Tibial artery (tissue), 4 donors: ENCODE measurements around the gene PCDH19.

Experiments used
- DNase-seq, 2 donors: peaks; one replicate each; pipeline ENCODE4 v3.0.0-alpha.2; 2019
- H3K27ac ChIP-seq, 2 donors: fragments of 200-600 bp; sonication (generic) in 1 of 2; 1 replicate in 1 of 2; 2 replicates in 1 of 2; pipeline ENCODE4 v1.5.1; 2018 to 2019; ENCODE audit warnings: mild to moderate bottlenecking in 1 of 2
- H3K27me3 ChIP-seq, 2 donors: fragments of 200-600 bp; sonication (generic) in 1 of 2; one replicate each; pipeline versions ENCODE4 v1.5.1 to v1.6.0; 2016 to 2019
- H3K36me3 ChIP-seq, 3 donors: fragments of 200-600 bp; sonication (generic) in 2 of 3; one replicate each; pipeline ENCODE4 v1.5.1; 2016 to 2019; ENCODE audit warnings: mild to moderate bottlenecking in 2 of 3
- H3K4me1 ChIP-seq, 4 donors: fragments of 200-600 bp; sonication (generic) in 2 of 4; 1 replicate in 3 of 4; 2 replicates in 1 of 4; pipeline ENCODE4 v1.5.1; 2016 to 2019
- H3K4me3 ChIP-seq, 2 donors: fragments of 200-600 bp; sonication (generic) in 1 of 2; 1 replicate in 1 of 2; 2 replicates in 1 of 2; pipeline ENCODE4 v1.5.1; 2018 to 2019; ENCODE audit warnings: mild to moderate bottlenecking in 2 of 2
- H3K9me3 ChIP-seq, 3 donors: fragments of 200-600 bp; sonication (generic) in 1 of 3; one replicate each; pipeline ENCODE4 v1.5.1; 2016 to 2019
- intact Hi-C: fragments of 100-400 bp; cut with DNase I; formaldehyde crosslinking; loops from one replicate; pipeline ENCODE4 v1.15.0; 2023; ENCODE audit warnings: low total_unique reads
- TF ChIP-seq, protein P1 (sequence below), 2 experiments: fragments of 200-600 bp in 1 of 2; fragments of 450-650 bp in 1 of 2; IDR thresholded peaks; one replicate each; pipeline ENCODE4 v1.5.1; 2017 to 2019; ENCODE audit warnings: antibody characterized with exemption in 2 of 2, mild to moderate bottlenecking in 1 of 2, moderate library complexity in 1 of 2

PCDH19 gene

DNA sequence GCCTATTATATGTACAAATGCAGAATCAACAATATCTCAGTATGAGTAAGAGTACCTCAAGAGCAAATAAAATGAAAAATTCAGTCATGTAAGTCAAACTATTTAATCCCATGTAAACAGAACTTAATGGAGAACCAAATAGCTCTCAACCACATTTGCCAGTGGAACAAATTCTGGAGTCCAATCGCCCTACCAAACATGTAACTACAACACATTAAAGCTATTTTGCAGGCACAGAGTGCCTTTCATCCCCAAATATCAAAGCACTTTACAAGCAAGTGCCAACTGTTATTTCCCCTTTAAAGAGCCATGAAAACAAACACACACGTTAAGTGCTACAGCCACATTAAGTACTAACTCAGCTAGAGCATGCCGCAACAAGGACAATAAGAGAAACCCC lies 51.3 kb downstream of the PCDH19 start:
- Histone ChIP-seq H3K4me1 (no peaks in the 10 kb centered on the region), H3K4me3 (no peak overlapping the region), H3K36me3 (no peaks in the 10 kb centered on the region), H3K9me3 (no peaks in the 10 kb centered on the region), H3K27ac (no peak overlapping the region), H3K27me3 (no peaks in the 10 kb centered on the region)
- no peak for DNase-seq
- intact Hi-C loops: no loop called here
- TF ChIP-seq, protein P1, sequence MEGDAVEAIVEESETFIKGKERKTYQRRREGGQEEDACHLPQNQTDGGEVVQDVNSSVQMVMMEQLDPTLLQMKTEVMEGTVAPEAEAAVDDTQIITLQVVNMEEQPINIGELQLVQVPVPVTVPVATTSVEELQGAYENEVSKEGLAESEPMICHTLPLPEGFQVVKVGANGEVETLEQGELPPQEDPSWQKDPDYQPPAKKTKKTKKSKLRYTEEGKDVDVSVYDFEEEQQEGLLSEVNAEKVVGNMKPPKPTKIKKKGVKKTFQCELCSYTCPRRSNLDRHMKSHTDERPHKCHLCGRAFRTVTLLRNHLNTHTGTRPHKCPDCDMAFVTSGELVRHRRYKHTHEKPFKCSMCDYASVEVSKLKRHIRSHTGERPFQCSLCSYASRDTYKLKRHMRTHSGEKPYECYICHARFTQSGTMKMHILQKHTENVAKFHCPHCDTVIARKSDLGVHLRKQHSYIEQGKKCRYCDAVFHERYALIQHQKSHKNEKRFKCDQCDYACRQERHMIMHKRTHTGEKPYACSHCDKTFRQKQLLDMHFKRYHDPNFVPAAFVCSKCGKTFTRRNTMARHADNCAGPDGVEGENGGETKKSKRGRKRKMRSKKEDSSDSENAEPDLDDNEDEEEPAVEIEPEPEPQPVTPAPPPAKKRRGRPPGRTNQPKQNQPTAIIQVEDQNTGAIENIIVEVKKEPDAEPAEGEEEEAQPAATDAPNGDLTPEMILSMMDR (IDR thresholded peaks at IDR 0.05): no peak

DNA sequence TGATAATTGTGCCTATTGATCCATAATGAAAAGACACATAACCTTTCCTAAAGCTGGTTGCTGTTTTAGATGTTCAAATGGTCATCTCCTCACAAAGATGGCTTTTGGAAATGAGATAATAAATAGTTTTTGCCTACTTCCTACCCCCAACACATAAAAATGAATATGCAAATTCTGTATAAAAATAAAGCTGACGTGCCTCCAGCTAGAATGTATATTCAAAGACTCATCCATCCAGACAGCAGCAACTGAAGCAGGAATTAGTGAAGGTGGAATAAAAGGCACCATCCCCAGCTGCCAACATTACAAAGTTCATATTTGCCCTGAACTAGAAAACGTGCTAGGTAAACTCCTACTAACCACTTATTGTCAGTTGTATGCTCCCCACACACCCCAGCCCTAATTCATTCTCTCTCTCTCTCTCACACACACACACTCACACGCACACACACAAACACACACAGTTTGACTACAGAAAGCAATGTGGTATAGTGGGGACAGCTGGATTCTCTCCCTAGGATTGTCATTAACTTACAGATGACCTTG lies 53.6 kb downstream of the PCDH19 start:
- Histone ChIP-seq H3K4me3 (no peak overlapping the region), H3K36me3 (no peaks in the 10 kb centered on the region), H3K27me3 (no peaks in the 10 kb centered on the region), H3K4me1 (no peaks in the 10 kb centered on the region), H3K27ac (no peak overlapping the region), H3K9me3 (no peaks in the 10 kb centered on the region)
- TF ChIP-seq, protein P1 (IDR thresholded peaks at IDR 0.05): no peak
- intact Hi-C loops: no loop called here
- no peak for DNase-seq

DNA sequence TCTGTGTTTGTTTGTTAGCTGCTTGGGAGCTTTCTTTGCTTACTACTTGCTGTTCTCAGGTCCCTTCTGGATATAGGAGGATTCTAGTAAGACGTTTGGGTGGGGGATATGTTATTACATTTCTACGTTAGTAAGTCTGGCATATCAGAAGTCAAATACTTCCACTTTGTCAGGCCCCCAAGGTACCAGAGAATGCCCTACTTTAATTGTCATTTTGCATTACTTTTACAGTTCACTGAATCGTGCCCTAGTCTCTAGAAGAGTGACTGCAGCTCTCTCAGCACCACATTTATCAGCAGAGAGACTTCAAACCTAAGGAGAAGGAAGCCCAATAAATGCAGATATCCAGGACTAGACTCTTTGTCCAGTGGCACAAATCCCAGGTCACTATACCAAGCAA lies 54.4 kb downstream of the PCDH19 start:
- intact Hi-C loops: no loop called here
- TF ChIP-seq, protein P1 (IDR thresholded peaks at IDR 0.05): no peak
- Histone ChIP-seq H3K4me1 (no peaks in the 10 kb centered on the region), H3K4me3 (no peak overlapping the region), H3K27me3 (no peaks in the 10 kb centered on the region), H3K9me3 (no peaks in the 10 kb centered on the region), H3K27ac (no peak overlapping the region), H3K36me3 (no peaks in the 10 kb centered on the region)
- no peak for DNase-seq

DNA sequence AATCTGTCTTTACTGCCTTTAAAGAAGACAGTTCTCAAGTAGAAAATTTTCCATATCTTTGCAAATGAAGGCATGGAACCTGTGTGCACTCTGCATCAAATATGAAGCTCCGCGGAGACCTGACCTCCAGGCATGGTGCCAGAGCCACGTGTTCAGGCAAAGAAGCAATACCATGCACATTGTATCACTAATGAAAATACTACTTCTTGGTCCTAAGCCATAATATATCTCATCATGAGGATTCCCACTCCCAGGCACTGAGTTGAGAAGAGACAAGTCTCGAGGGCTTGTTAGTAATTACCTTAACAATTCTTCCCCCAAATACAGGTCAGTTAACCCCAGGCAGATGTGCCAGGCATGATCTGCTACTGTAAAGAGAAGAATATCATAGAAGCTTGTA lies 56.7 kb downstream of the PCDH19 start:
- Histone ChIP-seq H3K9me3 (no peaks in the 10 kb centered on the region), H3K36me3 (no peaks in the 10 kb centered on the region), H3K4me3 (no peak overlapping the region), H3K27ac (no peak overlapping the region), H3K27me3 (no peaks in the 10 kb centered on the region), H3K4me1 (no peaks in the 10 kb centered on the region)
- TF ChIP-seq, protein P1 (IDR thresholded peaks at IDR 0.05): no peak
- intact Hi-C loops: no loop called here
- DNase-seq: no peak

DNA sequence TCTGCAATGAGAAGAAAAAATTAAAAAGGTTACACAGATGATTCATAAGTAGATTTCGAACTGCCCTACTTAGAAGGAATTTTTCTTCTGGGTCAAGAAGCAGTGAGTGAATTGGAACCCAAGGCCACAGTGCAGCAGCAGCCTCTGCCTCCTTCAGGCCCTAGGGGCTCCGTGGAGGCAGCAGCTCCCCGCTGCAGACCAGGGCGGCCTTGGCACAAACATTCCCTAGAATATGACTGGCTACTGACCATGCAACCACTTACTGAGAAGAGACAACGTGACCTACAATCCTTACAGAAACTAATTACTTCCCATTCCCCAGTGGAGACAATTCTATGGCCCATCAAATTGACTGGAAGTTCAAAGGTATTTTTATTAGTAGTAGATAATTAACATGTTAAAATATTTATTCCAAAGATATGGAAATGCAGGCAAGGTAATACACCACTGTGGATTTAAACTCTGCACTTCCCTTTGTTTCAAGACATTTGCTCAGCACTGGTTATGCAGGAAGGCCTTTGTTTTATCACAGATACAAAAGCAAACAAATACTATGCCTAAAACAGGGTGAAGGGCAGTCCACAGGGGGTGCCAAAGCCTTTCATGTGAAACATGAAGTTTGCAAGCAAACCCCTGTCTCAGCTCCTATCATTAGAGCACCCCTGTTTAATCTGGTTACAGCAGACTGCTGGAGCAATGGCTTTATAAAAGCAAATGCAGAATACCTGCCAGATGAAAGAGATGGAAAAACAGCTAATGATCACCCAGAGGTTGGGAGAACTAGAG lies 59.2 kb downstream of the PCDH19 start:
- Histone ChIP-seq H3K27ac (no peak overlapping the region), H3K4me1 (no peaks in the 10 kb centered on the region), H3K4me3 (no peak overlapping the region), H3K36me3 (no peaks in the 10 kb centered on the region), H3K27me3 (no peaks in the 10 kb centered on the region), H3K9me3 (no peaks in the 10 kb centered on the region)
- TF ChIP-seq, protein P1 (IDR thresholded peaks at IDR 0.05): no peak
- DNase-seq: no peak
- intact Hi-C loops: no loop called here
